Prostate gland (tissue), 2 donors: ENCODE measurements around the gene TRAPPC2B. TPM values are rescaled to one million over a fixed set of nuclear protein-coding genes. Genes with fewer than 3 reads are reported as not detected.
"Not testable (repeated sequence)": the region's sequence is repeated elsewhere in the genome, so short reads cannot be mapped to it uniquely, and the experiment has no call there.

Source experiments
- DNase-seq: peaks from one replicate; pipeline ENCODE4 v3.0.0-alpha.2; 2019; ENCODE audit warnings: low spot score
- H3K27ac ChIP-seq, 2 donors: fragments of 200-600 bp; sonication (generic); 2 replicates each; pipeline ENCODE4 v1.5.1; 2017 to 2019
- H3K27me3 ChIP-seq: fragments of 200-600 bp; sonication (generic); replicated peaks from 2 replicates; pipeline ENCODE4 v1.5.1; 2019; ENCODE audit not compliant: insufficient read depth
- H3K36me3 ChIP-seq, 2 donors: fragments of 200-600 bp; sonication (generic); 1 replicate in 1 of 2; 2 replicates in 1 of 2; pipeline versions ENCODE4 v1.5.1 to v1.8.1; 2017 to 2019
- H3K4me1 ChIP-seq: fragments of 200-600 bp; sonication (generic); replicated peaks from 2 replicates; pipeline ENCODE4 v1.5.1; 2019
- H3K4me3 ChIP-seq, 2 donors: fragments of 200-600 bp; sonication (generic); 2 replicates each; pipeline ENCODE4 v1.5.1; 2017 to 2019
- H3K9me3 ChIP-seq: fragments of 200-600 bp; sonication (generic); 2 replicates; pipeline ENCODE4 v1.5.1; 2017
- CTCF ChIP-seq, 4 experiments: fragments of 200-600 bp in 2 of 4; fragments of 450-650 bp in 2 of 4; sonication (generic) in 2 of 4; IDR thresholded peaks; 1 replicate in 3 of 4; 2 replicates in 1 of 4; pipeline ENCODE4 v1.5.1; 2016 to 2019; ENCODE audit warnings: antibody characterized with exemption in 4 of 4, mild to moderate bottlenecking in 2 of 4, moderate library complexity in 2 of 4
- POLR2A ChIP-seq: fragments of 450-650 bp; IDR thresholded peaks from one replicate; pipeline ENCODE4 v1.6.1; 2016; ENCODE audit warnings: antibody characterized with exemption, mild to moderate bottlenecking
- POLR2AphosphoS5 ChIP-seq: sonication (generic); formaldehyde crosslinking; IDR thresholded peaks from one replicate; pipeline ENCODE4 v1.6.1; 2017; ENCODE audit warnings: antibody characterized with exemption
- WGBS: methylation state at CpG from one replicate; pipeline ENCODE4 v1.1.5; 2018; 5-methylcytosine and 5-hydroxymethylcytosine counted together
- intact Hi-C: fragments of 100-400 bp; cut with DNase I; formaldehyde crosslinking; loops from one replicate; pipeline ENCODE4 v1.14.2; 2022
- total RNA-seq, 2 donors: library from RNA; depleted of rRNA; stranded (reverse); fragments of >200 nt; gene quantifications; one replicate each; pipeline ENCODE4 v1.1.0, GENCODE V29; 2016

Gene TRAPPC2B
- total RNA-seq, 2 donors from 2014 or later, result 14.0 to 24.7 TPM

GRCh38 chr19:57366776-57367175, 3.4 kb downstream of the TRAPPC2B start:
- TF ChIP-seq CTCF (IDR thresholded peaks at IDR 0.05) (no peak), POLR2AphosphoS5 (no peak), POLR2A (no peak)

GRCh38 chr19:57374179-57374578, 10.8 kb downstream of the TRAPPC2B start:
- Histone ChIP-seq H3K36me3 (peaks cover 10 to 13% of the 10 kb centered on the region in 2 donors), H3K9me3 (no peaks in the 10 kb centered on the region)
- no peak for TF ChIP-seq POLR2AphosphoS5
- TF ChIP-seq POLR2A, result no peak
- no peak for TF ChIP-seq CTCF (IDR thresholded peaks at IDR 0.05)

More at GRCh38 chr19:57366776-57367175, 3.4 kb downstream of the TRAPPC2B start:
- no peaks in the 10 kb centered on the region for H3K4me1 ChIP-seq
- no peaks in the 10 kb centered on the region for H3K27me3 ChIP-seq
- DNase-seq, result no peak
- H3K36me3 ChIP-seq, result no peaks in the 10 kb centered on the region
- H3K4me3 ChIP-seq, result no peak overlapping the region
- no peaks in the 10 kb centered on the region for H3K9me3 ChIP-seq
- H3K27ac ChIP-seq, result no peak overlapping the region
- WGBS, result 86% methylated on average over 2 of the region's 2 CpGs
- intact Hi-C loops, result no loop called here

GRCh38 chr19:57374647-57375046, 11.3 kb downstream of the TRAPPC2B start:
- H3K36me3 ChIP-seq, result peaks cover 10 to 13% of the 10 kb centered on the region in 2 donors
- H3K27ac ChIP-seq, H3K9me3 ChIP-seq, H3K4me3 ChIP-seq, H3K27me3 ChIP-seq, H3K4me1 ChIP-seq, intact Hi-C loops, DNase-seq: not testable (repeated sequence)
- 98% methylated on average over 2 of the region's 2 CpGs for WGBS

More at GRCh38 chr19:57374179-57374578, 10.8 kb downstream of the TRAPPC2B start:
- no peaks in the 10 kb centered on the region for H3K27me3 ChIP-seq
- H3K4me1 ChIP-seq, result no peaks in the 10 kb centered on the region
- no peak overlapping the region for H3K4me3 ChIP-seq
- DNase-seq, result no peak
- no peak overlapping the region for H3K27ac ChIP-seq
- intact Hi-C loops, result no loop called here
- WGBS, result 96% methylated on average over 6 of the region's 6 CpGs

- no peaks in the 10 kb centered on the region for H3K27me3 ChIP-seq
- no peaks in the 10 kb centered on the region for H3K9me3 ChIP-seq
- DNase-seq, result no peak
- TF ChIP-seq POLR2A, result no peak
- TF ChIP-seq POLR2AphosphoS5, result no peak
- no peak for TF ChIP-seq CTCF (IDR thresholded peaks at IDR 0.05)
- 90% methylated on average over 6 of the region's 6 CpGs for WGBS
- intact Hi-C loops, result no loop called here
- no peak overlapping the region for H3K4me3 ChIP-seq
- no peaks in the 10 kb centered on the region for H3K4me1 ChIP-seq
- H3K36me3 ChIP-seq, result peaks cover 10 to 13% of the 10 kb centered on the region in 2 donors
- no peak overlapping the region for H3K27ac ChIP-seq
Measured at GRCh38 chr19:57376151-57376550, 12.8 kb downstream of the TRAPPC2B start.

GRCh38 chr19:57377498-57378146, 14.3 kb downstream of the TRAPPC2B start:
- H3K9me3 ChIP-seq, result no peaks in the 10 kb centered on the region
- no peak overlapping the region for H3K4me3 ChIP-seq
- DNase-seq, result no peak
- H3K27me3 ChIP-seq, result no peaks in the 10 kb centered on the region
- intact Hi-C loops, result no loop called here
- TF ChIP-seq CTCF (IDR thresholded peaks at IDR 0.05) (no peak), POLR2AphosphoS5 (no peak), POLR2A (no peak)
- H3K36me3 ChIP-seq, result peaks cover 10 to 13% of the 10 kb centered on the region in 2 donors
- WGBS, result 100% methylated on average over 3 of the region's 3 CpGs
- H3K4me1 ChIP-seq, result no peaks in the 10 kb centered on the region
- no peak overlapping the region for H3K27ac ChIP-seq
